Retina (tissue), 1 donor: Measurements from ENCODE around the gene CHSY3.

ENCODE experiments used
- DNase-seq: peaks from one replicate; pipeline ENCODE4 v3.0.0-alpha.2; 2016

Gene CHSY3

DNA sequence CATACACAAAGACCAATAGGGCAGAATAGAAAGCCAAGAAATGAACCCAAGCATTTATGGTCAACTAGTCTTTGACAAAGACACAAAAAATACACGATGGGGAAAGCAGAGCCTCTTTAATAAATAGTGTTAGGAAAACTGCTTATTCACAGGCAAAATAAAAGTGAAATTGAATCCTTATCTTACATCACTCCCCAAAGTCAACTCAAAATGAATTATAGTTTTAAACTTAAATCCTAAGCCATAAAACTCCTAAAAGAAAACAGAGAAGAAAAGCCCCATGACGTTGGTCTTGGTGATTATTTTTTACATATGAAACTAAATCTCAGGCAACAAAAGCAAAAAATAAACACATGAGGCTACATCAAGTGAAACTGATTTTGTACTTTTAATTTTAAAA lies 46.8 kb downstream of the CHSY3 start:
- no peak for DNase-seq

DNA sequence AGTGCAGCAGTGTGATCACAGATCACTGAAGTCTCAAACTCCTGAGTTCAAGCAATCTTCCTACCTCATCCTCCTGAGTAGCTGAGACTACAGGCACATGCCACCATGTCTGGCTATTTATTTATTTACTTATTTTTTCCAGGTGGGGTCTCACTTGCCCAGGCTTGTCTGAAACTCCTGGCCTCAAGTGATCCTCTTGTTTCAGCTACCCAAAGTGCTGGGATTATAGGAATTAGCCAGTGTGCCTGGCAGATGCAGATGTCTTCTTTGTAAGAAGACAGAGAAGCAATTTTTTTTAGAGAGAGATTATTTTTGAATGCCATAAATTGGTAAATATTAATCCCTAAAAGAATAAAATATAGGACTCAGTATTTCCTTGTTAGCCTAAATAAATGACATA lies 54.3 kb downstream of the CHSY3 start:
- DNase-seq: no peak

DNA sequence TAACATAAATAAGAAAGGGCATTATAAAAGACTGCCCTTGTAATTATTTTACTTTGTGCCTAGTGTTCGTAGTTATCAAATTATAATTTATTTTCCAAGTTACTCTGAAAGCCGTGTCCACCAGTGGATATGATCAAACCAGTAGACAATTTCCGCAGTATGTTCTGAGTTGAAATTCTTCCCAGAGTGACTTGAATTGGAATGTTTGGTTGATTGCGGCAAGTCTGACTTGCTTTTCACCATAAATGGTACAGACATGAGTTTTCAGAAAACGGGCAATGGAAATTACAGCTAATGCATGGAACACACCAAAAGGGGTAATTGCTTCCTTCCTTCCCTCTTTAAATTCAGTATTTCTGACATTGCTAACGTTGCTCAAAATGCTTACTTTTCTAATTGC lies 56.6 kb downstream of the CHSY3 start:
- DNase-seq: no peak

DNA sequence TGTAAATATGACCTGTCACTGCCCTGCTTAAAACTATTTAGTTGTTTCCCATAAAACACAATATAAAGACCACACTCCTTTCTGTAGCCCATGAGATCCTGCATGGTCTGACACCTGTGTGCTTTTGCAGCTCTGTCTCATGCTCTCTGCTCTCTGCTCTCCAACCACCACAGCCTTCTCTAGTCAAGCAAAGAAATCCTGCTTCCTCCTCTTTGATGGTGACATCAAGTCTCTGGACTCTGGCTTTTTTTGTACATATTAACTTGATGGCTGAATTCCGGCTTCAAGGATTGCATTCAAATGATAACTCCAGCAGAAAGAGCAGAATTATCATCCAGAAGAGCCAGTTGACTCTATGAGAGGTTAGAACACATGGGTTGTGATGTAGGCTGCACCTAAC lies 58.2 kb downstream of the CHSY3 start:
- DNase-seq: no peak

DNA sequence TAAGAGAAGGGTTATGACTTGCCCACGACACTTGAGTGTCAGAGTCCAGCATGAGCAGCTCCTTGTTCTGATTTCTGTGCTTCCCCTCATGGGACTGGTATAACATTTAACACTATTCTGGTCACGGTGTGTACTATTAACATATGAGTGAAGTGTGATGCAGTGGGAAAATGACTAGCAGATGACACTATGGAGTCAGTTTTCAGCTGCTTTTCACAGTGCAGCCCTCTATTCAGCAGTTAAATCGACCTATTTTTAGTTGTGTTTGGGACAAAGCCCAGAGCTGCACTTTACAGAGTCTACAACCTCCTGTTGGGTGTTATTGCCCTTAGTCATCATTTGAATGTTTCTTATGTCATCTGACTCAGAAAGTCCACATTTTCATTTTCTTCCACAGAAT lies 59.1 kb downstream of the CHSY3 start:
- DNase-seq: no peak

DNA sequence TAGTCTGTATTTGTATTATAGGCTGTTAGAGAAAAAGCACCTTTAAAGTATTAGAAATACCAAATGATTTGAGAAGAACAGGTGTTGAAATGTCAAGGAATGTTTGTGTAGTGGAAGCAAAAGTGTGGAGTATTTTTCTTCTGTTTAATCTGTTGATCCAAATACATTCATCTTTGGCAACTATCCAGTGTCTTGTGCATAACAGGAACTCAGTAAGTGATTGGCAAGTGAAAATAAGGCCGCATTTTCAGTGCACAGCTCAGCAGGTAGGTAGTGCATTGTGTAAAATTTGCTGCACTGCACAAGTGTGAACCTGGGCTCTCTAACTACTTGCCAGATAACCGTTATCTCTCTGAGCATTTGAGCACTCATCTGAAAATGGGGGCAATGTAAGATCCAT lies 61.8 kb downstream of the CHSY3 start:
- DNase-seq: no peak

DNA sequence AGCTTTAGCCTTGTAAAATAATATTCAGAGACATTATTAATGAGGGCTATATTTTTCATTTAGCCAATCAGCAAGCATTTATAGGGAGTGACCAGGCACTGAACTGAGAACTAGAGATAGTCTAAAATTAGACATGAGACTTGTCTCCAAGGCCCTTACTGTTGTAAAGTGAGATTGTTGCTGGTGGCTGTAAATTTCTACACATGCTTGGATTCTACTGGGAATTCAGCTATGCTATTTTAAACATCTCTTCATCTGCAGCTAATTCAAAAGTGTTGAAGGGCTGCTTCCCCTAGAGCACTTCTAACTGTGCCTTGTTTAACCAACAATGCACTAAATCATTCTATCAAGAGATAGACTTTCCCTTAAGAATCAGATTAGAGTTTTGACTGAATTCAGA lies 67.4 kb downstream of the CHSY3 start:
- DNase-seq: no peak

DNA sequence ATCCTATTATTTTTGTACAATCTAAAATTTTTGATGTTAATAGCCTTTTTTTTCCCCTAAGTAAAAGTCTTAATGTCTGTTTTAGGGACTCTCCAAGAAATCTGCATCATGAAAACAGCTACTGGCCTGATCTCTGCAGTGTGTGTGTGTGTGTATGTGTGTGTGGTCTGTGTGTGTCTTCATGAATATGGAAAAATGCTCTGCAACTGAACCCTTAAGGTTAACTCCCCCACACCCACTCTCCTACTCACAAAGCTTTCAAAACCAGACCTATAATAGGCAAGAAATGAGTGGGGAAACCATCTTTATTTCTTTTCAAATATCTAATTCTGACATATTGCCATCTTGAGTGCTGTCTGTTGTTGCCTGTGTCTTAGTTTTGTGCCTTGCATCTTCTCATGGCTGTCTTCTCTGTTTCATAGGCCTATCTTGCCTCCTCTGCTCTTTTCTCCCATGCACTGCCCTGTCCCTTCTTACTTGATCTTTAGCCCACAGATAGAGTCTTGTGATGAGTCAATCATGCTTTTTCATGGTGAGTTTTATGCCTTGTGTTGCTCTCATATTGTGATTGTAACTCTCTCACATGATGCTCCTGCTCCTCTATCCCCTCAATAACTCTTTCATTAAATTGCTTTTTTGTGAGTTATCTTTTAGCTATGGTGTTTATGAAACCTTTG lies 68.3 kb downstream of the CHSY3 start:
- no peak for DNase-seq

DNA sequence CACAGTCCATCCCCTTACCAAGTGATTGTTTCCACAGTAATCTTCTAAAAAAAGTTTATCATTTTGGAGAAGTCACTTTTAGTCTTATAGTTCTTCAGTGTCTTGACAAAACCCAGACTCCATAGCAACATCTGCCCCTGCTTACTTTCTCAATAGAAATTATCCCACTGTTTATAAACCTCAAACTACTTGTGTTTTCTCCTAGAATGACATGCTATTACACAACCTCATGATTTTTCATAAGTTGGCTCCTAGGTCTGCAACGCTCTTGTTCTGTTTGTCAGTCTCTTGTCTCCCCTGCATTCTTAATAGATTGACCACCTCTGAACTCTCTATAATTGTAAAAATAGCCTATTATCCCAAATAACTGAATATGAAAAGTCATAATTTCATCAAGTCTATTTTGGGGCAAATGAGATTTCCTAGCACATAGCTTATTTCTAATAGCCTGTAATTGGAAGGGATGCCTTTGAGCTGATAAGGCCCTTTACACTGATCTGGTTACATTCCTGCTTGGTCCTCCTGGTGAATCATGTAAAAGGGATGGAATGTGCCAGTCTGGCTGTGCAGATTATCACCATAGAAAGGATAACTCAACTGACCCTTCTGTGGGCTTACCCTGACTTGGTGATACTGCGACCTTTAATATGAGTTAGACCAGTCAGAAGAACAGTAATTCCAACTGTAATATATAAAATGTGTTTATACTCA lies 69.6 kb downstream of the CHSY3 start:
- DNase-seq: no peak

DNA sequence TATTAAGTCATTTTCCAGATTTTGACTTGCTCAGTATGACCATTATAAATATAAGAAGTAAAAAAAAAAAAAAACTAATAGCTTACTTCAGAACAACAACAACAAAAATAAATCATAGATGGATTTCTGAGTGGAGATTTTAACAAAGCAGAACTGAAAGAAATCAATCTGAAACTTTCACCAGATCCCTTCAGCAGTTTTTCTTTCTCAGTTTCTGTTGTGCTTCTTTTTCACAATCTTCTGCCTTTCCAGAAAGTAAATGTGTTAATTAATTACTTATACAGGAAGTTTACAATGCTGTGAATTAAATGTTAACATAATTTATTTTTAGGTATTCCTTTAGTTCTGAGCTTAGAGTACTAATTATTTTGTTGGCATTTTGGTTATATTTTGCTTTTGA lies 73.5 kb downstream of the CHSY3 start:
- DNase-seq: no peak

DNA sequence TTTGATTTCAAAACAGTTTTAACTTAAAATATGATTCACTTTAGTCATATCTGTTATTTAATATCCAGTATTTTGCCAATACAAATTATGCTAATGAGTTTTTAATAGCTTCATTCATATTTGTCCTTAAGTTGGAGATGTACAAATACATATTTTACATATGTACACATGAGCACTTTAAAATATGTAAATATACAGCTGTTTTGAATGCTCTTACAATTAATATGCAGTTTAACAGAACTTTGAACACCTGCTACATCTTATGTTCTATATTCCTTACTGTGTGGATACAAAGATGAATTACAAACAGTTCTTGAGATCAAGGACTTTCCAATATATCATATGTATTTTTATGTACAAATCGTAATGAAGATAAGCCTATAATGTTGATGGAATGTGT lies 74.0 kb downstream of the CHSY3 start:
- no peak for DNase-seq

DNA sequence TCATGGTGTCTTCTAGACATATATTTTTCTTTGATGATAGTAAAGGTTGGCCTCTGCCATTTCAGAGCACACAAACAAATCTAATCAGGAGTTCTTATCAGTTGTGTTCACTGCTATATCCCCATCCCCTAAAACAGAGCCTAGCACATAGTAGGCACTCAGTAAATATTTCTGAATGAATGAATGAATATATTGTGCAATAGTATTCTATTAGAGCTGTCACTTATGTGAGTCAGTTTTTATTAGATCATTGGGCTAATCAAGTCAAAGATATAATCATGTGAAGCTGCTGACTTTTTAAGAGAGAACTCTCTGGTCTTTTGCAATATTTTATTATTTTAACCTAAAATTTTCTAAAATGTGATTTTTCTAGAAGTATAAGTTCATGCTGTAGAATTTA lies 84.2 kb downstream of the CHSY3 start:
- no peak for DNase-seq

DNA sequence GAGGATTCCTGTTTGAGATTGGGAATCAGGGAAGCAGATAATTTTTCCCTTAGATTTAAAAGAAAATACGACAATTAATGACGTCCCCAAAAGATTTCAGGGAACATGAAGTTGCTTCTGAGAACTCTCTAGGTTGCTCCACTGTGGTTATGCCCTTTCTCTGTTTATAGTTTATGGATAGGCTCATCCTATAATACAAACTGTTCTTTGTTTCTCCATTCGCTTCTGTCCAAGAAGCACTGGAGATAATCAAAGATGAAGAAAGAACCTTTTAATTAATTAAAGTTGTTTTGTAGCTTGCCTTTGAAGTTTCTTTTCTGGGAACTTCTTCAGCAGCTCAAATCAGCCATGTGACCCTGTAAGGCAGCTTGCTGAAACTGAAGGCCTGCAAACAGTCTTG lies 87.5 kb downstream of the CHSY3 start:
- DNase-seq: no peak

DNA sequence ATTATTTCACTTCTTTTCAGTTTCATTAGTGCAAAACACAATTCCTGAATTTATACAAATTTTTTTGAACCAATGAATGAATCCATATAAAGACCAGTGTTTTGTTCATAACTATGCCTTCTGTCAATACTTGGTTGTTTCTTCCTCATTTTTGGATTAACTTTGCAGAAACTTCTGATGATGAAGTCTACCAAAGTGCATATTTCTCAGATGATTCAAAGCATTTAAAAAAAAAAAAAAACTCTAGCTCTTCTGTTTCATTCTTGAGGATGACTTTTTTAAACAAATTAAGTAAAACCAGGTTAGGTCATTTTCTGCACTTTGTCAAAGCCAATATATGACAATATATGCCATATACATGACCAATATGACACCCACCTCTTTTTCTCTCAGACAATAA lies 92.6 kb downstream of the CHSY3 start:
- no peak for DNase-seq

DNA sequence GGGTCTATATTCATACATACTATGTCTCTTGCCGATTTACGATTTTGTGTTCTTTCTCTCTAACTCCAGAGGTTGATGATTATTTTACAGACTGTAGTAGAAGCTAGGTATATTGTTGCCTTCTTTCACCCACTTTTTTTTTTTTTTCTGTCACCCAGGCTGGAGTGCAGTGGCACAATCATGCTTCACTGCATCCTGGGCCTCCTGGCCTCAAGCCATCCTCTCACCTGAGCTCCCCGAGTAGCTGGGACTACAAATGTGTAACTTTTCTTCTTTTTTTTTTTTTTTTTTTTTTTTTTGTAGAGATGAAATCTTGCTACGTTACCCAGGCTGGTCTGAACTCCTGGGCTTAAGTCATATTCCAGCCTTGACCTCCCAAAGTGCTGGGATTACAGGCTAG lies 96.2 kb downstream of the CHSY3 start:
- DNase-seq: no peak

DNA sequence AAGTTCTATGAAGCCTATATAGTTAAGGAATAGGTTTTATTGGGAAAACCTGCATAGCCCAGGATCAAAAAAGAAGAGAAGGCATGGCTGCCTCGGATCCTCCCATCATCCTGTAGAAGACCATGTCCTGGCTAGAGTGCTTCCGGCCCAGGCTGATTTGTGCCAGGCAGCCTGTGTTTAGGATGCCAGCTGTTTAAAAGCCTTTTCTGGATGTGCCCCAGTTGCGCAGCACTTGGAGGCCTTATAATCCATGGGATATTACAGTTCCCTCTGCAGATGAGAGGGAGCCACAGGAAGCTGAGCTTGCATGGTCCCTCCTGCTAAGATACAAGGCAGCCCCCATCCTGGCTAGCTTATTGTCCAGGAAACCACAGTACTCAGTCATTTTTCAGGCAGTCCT lies 97.9 kb downstream of the CHSY3 start:
- DNase-seq: no peak

DNA sequence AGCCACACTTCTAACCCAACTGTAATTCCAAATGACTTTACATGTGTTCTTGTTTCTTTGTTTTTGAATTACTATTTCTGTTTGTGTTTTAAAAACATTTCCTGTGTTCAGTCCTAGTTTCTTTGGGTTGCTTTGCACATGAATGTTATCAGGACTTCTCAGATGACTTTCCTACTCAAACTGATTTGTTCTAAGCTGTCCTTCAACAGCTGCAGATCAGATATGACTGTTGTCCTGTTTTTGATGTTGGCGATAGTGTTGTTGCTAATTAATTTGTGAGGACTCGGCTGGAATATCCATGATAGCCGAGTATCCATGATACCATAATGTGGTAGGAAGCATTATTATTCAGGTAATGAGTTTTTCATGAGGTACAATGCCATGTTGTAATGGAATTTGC lies 98.6 kb downstream of the CHSY3 start:
- DNase-seq: no peak

DNA sequence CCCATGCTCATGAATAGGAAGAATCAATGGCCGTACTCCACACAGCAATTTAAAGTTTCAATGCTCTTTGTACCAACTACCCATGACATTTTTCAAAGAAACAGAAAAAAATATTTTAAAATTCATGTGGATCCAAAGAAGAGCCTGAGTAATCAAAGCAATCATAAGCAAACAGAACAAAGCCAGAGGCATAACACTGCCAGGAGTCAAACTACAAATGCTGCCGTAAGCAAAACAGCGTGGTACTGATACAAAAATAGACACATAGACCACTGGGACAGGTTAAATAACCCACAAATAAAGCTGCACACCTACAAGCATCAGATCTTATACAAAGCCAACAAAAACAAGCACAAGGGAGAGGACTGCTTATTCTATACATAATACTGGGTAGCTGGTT lies 107.7 kb downstream of the CHSY3 start:
- DNase-seq: no peak

DNA sequence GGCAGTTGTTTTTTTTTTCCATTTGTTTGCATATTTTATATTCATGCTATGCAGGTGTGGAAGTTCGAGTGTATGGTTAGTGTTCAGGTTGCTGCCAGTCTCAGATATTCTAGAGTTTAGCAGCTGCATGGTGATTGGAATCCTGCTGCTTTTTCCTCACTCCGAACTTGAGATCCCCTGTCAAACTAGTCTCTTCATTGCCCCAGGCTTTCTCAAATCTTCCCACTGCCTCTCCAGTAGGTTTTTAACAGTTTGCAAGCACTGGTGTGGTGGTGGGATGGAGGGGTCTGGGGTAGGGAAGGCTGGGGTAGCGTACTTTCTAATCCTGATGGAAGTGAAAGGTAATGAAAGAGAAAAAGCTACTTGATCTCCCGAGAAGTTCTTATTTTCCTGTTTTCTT lies 112.9 kb downstream of the CHSY3 start:
- peak; percentile 21 for DNase-seq

DNA sequence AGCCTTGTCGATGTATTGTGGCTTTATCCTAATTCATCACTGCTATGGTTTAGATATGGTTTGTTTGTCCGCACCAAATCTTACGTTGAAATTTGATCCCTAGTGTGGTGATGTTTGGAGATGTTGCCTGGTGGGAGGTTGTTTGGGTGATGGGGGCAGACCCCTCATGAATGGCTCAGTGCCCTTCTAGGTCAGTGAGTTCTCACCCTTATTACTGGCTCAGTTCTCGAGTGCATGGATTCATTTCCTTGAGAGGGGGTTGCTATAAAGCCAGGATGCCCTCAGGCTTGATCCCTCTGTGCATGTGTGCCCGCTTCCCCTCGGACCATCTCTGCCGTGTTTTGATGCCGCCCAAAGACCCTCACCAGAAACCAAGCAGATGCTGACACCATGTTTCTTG lies 114.4 kb downstream of the CHSY3 start:
- peak; percentile 51 for DNase-seq

DNA sequence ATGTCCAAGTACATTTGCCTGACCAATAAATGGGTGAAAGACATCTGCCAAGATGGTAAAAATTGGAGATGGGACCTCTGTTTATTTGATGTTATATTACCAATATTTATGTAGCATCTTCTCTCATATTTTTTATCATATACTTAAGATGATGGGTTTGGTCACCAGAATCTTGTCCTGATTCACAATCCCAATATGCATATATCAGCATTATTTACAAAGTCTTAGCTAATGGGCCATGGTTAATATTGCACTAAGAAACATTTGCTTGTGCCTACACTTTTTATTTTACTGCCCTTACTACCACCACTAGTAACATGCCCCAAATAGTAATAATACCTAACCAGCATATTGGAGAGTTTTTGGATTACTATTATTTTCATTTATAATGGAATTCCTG lies 116.7 kb downstream of the CHSY3 start:
- DNase-seq: no peak

DNA sequence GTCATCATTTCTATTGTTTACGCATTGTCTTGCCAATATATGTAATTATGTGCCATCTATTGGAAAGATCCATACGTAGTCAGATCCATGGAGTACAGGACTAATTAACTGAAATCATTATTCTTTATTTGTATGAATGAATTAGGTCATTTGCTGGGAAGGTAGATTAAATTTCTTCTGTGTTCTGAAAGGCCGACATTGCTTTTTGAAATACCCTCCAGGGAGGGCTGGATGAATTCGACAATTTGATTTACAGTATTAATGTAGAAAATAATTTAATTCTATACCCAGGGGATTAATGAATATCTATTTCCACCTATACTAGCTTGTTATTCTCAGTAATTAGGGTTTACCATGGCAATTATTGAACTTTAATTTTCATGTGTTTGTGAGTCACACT lies 117.6 kb downstream of the CHSY3 start:
- no peak for DNase-seq

DNA sequence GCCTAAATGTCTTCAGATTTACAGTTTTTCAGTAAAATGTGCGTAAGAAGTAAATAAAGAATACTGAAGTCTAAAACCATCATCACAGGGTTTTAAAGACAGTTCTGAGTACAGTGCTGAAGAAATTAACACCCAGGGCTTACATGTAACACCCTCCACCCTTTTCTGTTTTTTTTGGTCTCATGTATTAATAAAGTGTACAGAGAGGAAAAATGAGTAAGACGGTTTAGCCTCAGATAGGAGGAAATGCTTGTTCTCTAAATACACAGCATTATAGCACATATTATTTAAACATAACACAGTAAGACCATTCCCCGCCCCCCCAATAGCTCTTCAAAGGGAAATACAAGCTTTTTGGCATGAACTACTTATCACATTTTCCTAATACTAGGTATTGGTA lies 119.3 kb downstream of the CHSY3 start:
- DNase-seq: no peak

DNA sequence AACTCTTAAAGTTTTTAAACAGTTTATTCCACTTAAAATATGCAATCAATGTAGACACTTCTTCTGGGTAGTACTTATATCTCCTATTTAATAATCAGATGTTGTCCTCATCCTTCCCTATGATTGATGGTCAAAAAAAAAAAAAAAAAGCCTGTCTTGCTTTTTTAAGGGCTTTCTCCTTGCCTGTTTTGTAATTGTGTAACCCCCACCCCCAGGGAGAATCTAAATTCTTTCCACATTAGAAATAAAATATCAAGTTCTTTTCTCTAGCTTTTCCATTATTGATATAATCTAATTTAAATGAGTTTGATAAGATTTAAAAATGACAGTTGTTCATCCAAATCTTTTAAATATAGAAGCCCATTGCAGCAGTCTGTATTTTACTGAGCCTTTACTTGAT lies 119.7 kb downstream of the CHSY3 start:
- DNase-seq: no peak

DNA sequence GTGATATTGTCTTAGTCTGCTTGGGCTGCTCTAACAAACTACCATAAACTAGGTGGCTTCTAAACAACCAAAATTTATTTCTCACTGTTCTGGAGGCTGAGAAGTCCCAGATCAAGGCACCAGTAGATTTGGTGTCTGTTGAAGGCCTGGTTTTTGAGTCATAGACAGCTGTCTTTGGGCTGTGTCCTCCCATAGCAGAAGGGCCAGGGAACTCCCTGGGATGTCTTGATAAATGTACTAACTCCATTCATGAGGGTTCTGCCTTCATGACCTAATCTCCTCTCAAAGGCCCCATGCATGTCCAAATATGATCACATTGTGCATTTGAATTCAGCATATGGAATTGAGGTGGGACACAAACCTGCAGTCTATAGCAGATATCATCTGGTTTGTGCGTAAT lies 121.2 kb downstream of the CHSY3 start:
- DNase-seq: no peak
